SK-N-SH treated with all-trans-retinoic acid at 6 μM for 48 hours (cell line): Measurements from ENCODE around the gene PRTFDC1.

Experiments used
- ZFP30 ChIP-seq: fragments of 450-650 bp; formaldehyde crosslinking; IDR thresholded peaks from 2 replicates; pipeline ENCODE4 v1.5.0; 2022; ENCODE audit warnings: mild to moderate bottlenecking, moderate library complexity
- ZNF70 ChIP-seq: fragments of 450-650 bp; formaldehyde crosslinking; IDR thresholded peaks from 2 replicates; pipeline ENCODE4 v1.5.0; 2020; ENCODE audit warnings: mild to moderate bottlenecking, moderate library complexity

DNA sequence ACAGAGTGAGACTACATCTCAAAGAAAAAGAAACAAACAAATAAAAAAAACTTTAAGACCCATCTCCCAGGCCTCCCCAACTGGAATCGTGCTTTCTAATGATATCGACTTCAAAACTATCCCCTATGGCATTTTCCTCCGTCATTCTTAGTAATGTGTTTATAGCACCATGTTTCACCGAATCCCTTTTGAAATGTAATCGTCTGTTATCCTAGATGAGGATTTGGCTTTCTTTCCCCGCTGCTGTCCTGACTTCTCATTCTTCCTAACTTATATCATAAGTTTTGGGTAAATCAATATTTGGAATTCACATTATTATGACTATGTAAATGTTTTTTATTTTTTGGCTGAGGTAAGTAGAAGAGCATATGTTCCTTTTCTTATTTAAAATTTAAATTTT, 151.5 kb downstream of the PRTFDC1 start:
- TF ChIP-seq ZFP30 (CRISPR knock-in tag) (no peak), ZNF70 (CRISPR knock-in tag) (no peak)
